H1 (cell line): ENCODE results near the gene ODR4. TPM values are rescaled to one million over a fixed set of nuclear protein-coding genes. Genes with fewer than 3 reads are reported as not detected.

Experiments used
- CTCF ChIA-PET: fragments of 300-600 bp; sonication (Branson Sonifier 250); formaldehyde crosslinking; loops from one replicate; lab custom pipeline; 2021; ENCODE audit not compliant: partially characterized antibody; lab: Charles Lee
- POLR2A ChIA-PET: fragments of 300-600 bp; sonication (Branson Sonifier 250); formaldehyde crosslinking; loops from one replicate; lab custom pipeline; 2021; ENCODE audit warnings: inconsistent platforms; ENCODE audit not compliant: partially characterized antibody; lab: Charles Lee
- DNase-seq, 2 experiments: peaks; one replicate each; pipeline versions ENCODE4 v3.0.0 to v3.0.0-alpha.2; 2010 to 2022; ENCODE audit warnings: low spot score in 2 of 2, low read depth in 1 of 2, mixed read lengths in 1 of 2
- FAIRE-seq: peaks from 2 replicates; lab custom pipeline; 2011; peaks lifted over from hg19 to GRCh38; lab: Jason Lieb, UNC
- H2AFZ ChIP-seq: 2 replicates; pipeline ENCODE4 v1.8.1; 2012; ENCODE audit warnings: low read length, inconsistent platforms
- H2AK5ac ChIP-seq: 2 replicates; pipeline ENCODE4 v1.6.1; 2013; ENCODE audit warnings: low read depth, low read length
- H2BK120ac ChIP-seq: replicated peaks from 2 replicates; pipeline ENCODE3; 2013; ENCODE audit warnings: low read depth, low read length, inconsistent platforms
- H2BK12ac ChIP-seq: 2 replicates; pipeline ENCODE4 v1.6.1; 2013; ENCODE audit warnings: low read depth, low read length
- H2BK15ac ChIP-seq: 2 replicates; pipeline ENCODE4 v1.6.1; 2013; ENCODE audit warnings: low read length
- H2BK20ac ChIP-seq: 2 replicates; pipeline ENCODE4 v1.6.1; 2013; ENCODE audit warnings: low read length
- H2BK5ac ChIP-seq: 2 replicates; pipeline ENCODE4 v1.6.1; 2013; ENCODE audit warnings: low read depth, low read length
- H3K14ac ChIP-seq: 2 replicates; pipeline ENCODE4 v1.6.1; 2013; ENCODE audit warnings: inconsistent platforms; ENCODE audit not compliant: insufficient read length
- H3K18ac ChIP-seq: 2 replicates; pipeline ENCODE4 v1.6.1; 2013; ENCODE audit warnings: low read length; ENCODE audit errors: extremely low read depth
- H3K23ac ChIP-seq: 2 replicates; pipeline ENCODE4 v1.6.1; 2013; ENCODE audit warnings: inconsistent platforms; ENCODE audit not compliant: insufficient read length
- H3K23me2 ChIP-seq: 2 replicates; pipeline ENCODE4 v1.6.1; 2013; ENCODE audit warnings: low read depth, low read length
- H3K27ac ChIP-seq: 2 replicates; pipeline ENCODE4 v1.6.1; 2011; ENCODE audit warnings: low read depth, low read length, inconsistent platforms
- H3K27me3 ChIP-seq, 4 experiments: replicated peaks in 1 of 4; 1 replicate in 1 of 4; 2 replicates in 3 of 4; pipeline versions ENCODE4 v1.6.1 to v1.8.1; 2011 to 2013; ENCODE audit warnings: low read length in 3 of 4, mild to moderate bottlenecking in 3 of 4, inconsistent platforms in 2 of 4, mixed read lengths in 2 of 4, moderate library complexity in 1 of 4; ENCODE audit not compliant: control insufficient read depth in 3 of 4, insufficient read depth in 3 of 4; ENCODE audit errors: extremely low read depth in 1 of 4
- H3K36me3 ChIP-seq, 4 experiments: 2 replicates each; pipeline versions ENCODE4 v1.6.1 to v1.8.1; 2011 to 2013; ENCODE audit warnings: mild to moderate bottlenecking in 4 of 4, low read length in 3 of 4, moderate library complexity in 2 of 4, control low read depth in 1 of 4, inconsistent platforms in 1 of 4; ENCODE audit not compliant: insufficient read depth in 4 of 4, control insufficient read depth in 2 of 4
- H3K4ac ChIP-seq: replicated peaks from 2 replicates; pipeline ENCODE3; 2013; ENCODE audit warnings: low read length, low read depth, mixed read lengths, inconsistent platforms; ENCODE audit not compliant: insufficient read length
- H3K4me1 ChIP-seq, 4 experiments: replicated peaks in 1 of 4; 1 replicate in 1 of 4; 2 replicates in 3 of 4; pipeline versions ENCODE4 v1.6.1 to v1.8.1; 2011 to 2013; ENCODE audit warnings: low read length in 3 of 4, inconsistent platforms in 2 of 4, mixed read lengths in 1 of 4; ENCODE audit not compliant: insufficient read depth in 4 of 4, control insufficient read depth in 3 of 4
- H3K4me2 ChIP-seq, 2 experiments: 2 replicates each; pipeline versions ENCODE4 v1.6.1 to v1.8.1; 2011 to 2013; ENCODE audit warnings: low read depth in 2 of 2, low read length in 2 of 2, control low read depth in 1 of 2, inconsistent platforms in 1 of 2, mild to moderate bottlenecking in 1 of 2; ENCODE audit not compliant: insufficient read depth in 1 of 2
- H3K4me3 ChIP-seq, 4 experiments: fragments of 200-600, 300-600 bp in 1 of 4; sonication (generic), shearing (Covaris generic), sonication (Bioruptor Twin) in 1 of 4; 2 replicates each; pipeline versions ENCODE4 v1.5.1 to v1.8.1; 2011 to 2016; ENCODE audit warnings: low read length in 4 of 4, low read depth in 3 of 4, control low read depth in 2 of 4, inconsistent platforms in 2 of 4, mild to moderate bottlenecking in 2 of 4, mixed read lengths in 1 of 4, moderate library complexity in 1 of 4; ENCODE audit not compliant: insufficient read depth in 2 of 4; ENCODE audit errors: extremely low read depth in 1 of 4
- H3K56ac ChIP-seq: replicated peaks from 2 replicates; pipeline ENCODE3; 2013; ENCODE audit warnings: low read depth, mild to moderate bottlenecking, mixed read lengths, low read length, inconsistent platforms; ENCODE audit not compliant: insufficient read length
- H3K79me1 ChIP-seq: 2 replicates; pipeline ENCODE4 v1.6.1; 2013; ENCODE audit warnings: low read depth, low read length, control low read depth
- H3K79me2 ChIP-seq, 2 experiments: 2 replicates each; pipeline versions ENCODE4 v1.6.1 to v1.8.1; 2012 to 2013; ENCODE audit warnings: low read length in 2 of 2, mild to moderate bottlenecking in 2 of 2, inconsistent platforms in 1 of 2; ENCODE audit not compliant: insufficient read depth in 2 of 2, control insufficient read depth in 1 of 2
- H3K9ac ChIP-seq, 4 experiments: replicated peaks in 1 of 4; 1 replicate in 1 of 4; 2 replicates in 3 of 4; pipeline versions ENCODE4 v1.6.1 to v1.8.1; 2011 to 2013; ENCODE audit warnings: low read depth in 3 of 4, low read length in 3 of 4, control low read depth in 2 of 4, mild to moderate bottlenecking in 2 of 4, moderate library complexity in 2 of 4, inconsistent platforms in 1 of 4; ENCODE audit errors: extremely low read depth in 1 of 4
- H3K9me3 ChIP-seq, 2 experiments: 2 replicates each; pipeline versions ENCODE4 v1.6.1 to v1.8.1; 2012 to 2013; ENCODE audit warnings: mild to moderate bottlenecking in 2 of 2, moderate library complexity in 2 of 2, control low read depth in 1 of 2, inconsistent platforms in 1 of 2, low read depth in 1 of 2, low read length in 1 of 2, mixed read lengths in 1 of 2; ENCODE audit not compliant: insufficient read depth in 2 of 2
- H4K20me1 ChIP-seq, 2 experiments: replicated peaks in 1 of 2; 2 replicates each; pipeline versions ENCODE3 to v1.8.1; 2011 to 2013; ENCODE audit warnings: inconsistent platforms in 2 of 2, low read length in 2 of 2, mild to moderate bottlenecking in 1 of 2; ENCODE audit not compliant: insufficient read depth in 2 of 2, control insufficient read depth in 1 of 2
- H4K5ac ChIP-seq: 2 replicates; pipeline ENCODE4 v1.6.1; 2013; ENCODE audit warnings: low read length, low read depth, mixed read lengths, inconsistent platforms; ENCODE audit not compliant: insufficient read length
- H4K8ac ChIP-seq: 2 replicates; pipeline ENCODE4 v1.8.0; 2013; ENCODE audit warnings: mild to moderate bottlenecking, moderate library complexity, low read length, inconsistent platforms; ENCODE audit not compliant: insufficient read depth; ENCODE audit errors: extremely low read depth
- H4K91ac ChIP-seq: replicated peaks from 2 replicates; pipeline ENCODE3; 2013; ENCODE audit warnings: low read length, mixed read lengths, inconsistent platforms; ENCODE audit not compliant: insufficient read length
- MAX ChIP-seq: IDR thresholded peaks from 2 replicates; pipeline ENCODE4 v1.6.1; 2012; ENCODE audit warnings: inconsistent platforms
- RAD21 ChIP-seq, 2 experiments: IDR thresholded peaks in 1 of 2; conservative IDR thresholded peaks in 1 of 2; 2 replicates each; pipeline ENCODE4 v1.6.1; 2011; ENCODE audit warnings: low read depth in 2 of 2, low read length in 2 of 2, improper control_type of control experiment in 1 of 2, inconsistent platforms in 1 of 2, mild to moderate bottlenecking in 1 of 2, moderate library complexity in 1 of 2
- SP2 ChIP-seq: IDR thresholded peaks from 2 replicates; pipeline ENCODE4 v1.6.1; 2012; ENCODE audit warnings: mild to moderate bottlenecking, low read length, inconsistent platforms
- SRF ChIP-seq: IDR thresholded peaks from 2 replicates; pipeline ENCODE4 v1.6.1; 2011; ENCODE audit warnings: mild to moderate bottlenecking, low read depth, low read length, moderate library complexity
- TCF12 ChIP-seq: IDR thresholded peaks from 2 replicates; pipeline ENCODE4 v1.6.1; 2011; ENCODE audit warnings: low read depth, mild to moderate bottlenecking, low read length
- polyA plus RNA-seq, 7 experiments: library from polyadenylated mRNA; depleted of rRNA in 3 of 7; stranded (reverse) in 5 of 7; unstranded in 2 of 7; fragments of >200 nt in 5 of 7; fragments of 200-250 nt in 2 of 7; gene quantifications; 1 replicate in 5 of 7; 2 replicates in 1 of 7; 4 replicates in 1 of 7; pipeline versions ENCODE4 v1.2.1 to v1.2.3, GENCODE V29; 2011 to 2013; ENCODE audit warnings: missing spikeins in 2 of 7, mixed read lengths in 2 of 7
- total RNA-seq: library from RNA; stranded (reverse); fragmentation: NEBNext Ultra II Directional; extraction: Animal tissue kit (Norgen Biotek cat#: 25700); gene quantifications from 2 replicates; pipeline ENCODE4 v1.2.1, GENCODE V29; 2021

Gene ODR4
- total and polyA plus RNA-seq, 2 of the 8 experiments (the other 6 are each of a cell fraction or from before 2014, with no cell fraction given) = 4.1 to 14.1 TPM

GRCh38 chr1:186403632-186404031 lies 28.0 kb downstream of the ODR4 start:
- H3K36me3 ChIP-seq = peaks cover 0 to 47% (median 15%) of the 10 kb centered on the region in 4 experiments; a peak in 4 of 8 replicates
- FAIRE-seq = no peak

More at GRCh38 chr1:186403632-186404031, 28.0 kb downstream of the ODR4 start:
- CTCF ChIA-PET = interaction anchor here (0.6 to 1.6 kb wide), 14 partner anchors 8 to 402 kb away, joined by 3 to 8 read pairs (median 4); partner anchors contain the start of gene TPR
- no peaks in the 10 kb centered on the region for H3K23me2 ChIP-seq
- no peak overlapping the region for H3K4me3 ChIP-seq
- H3K27ac ChIP-seq = no peak overlapping the region
- H4K20me1 ChIP-seq = peaks cover 0 to 1% of the 10 kb centered on the region in 2 experiments
- POLR2A ChIA-PET = no interaction called here
- H3K4me2 ChIP-seq = no peak overlapping the region
- H3K9me3 ChIP-seq = no peaks in the 10 kb centered on the region
- H2AFZ ChIP-seq = no peak overlapping the region
- no peak overlapping the region for H3K14ac ChIP-seq
- no peak overlapping the region for H3K4ac ChIP-seq
- no peak overlapping the region for H2BK15ac ChIP-seq
- H2BK120ac ChIP-seq = no peak overlapping the region
- H4K5ac ChIP-seq = no peak overlapping the region
- no peak overlapping the region for H3K9ac ChIP-seq
- DNase-seq = no peak
- H2BK5ac ChIP-seq = no peak overlapping the region
- H3K4me1 ChIP-seq = no peaks in the 10 kb centered on the region
- no peak overlapping the region for H3K23ac ChIP-seq
- H2BK12ac ChIP-seq = no peak overlapping the region
- no peak overlapping the region for H4K91ac ChIP-seq
- H3K79me2 ChIP-seq = no peaks in the 10 kb centered on the region
- TF ChIP-seq RAD21 (IDR thresholded peaks at IDR 0.05 in 1 of 2, conservative IDR thresholded peaks at IDR 0.05 in 1 of 2; ENCODE audit: low read depth in 2 of 2, low read length in 2 of 2) (no peak), MAX (no peak), TCF12 (no peak), SP2 (no peak), SRF (no peak)
- H3K79me1 ChIP-seq = no peaks in the 10 kb centered on the region
- H3K27me3 ChIP-seq = no peaks in the 10 kb centered on the region
- no peak overlapping the region for H2AK5ac ChIP-seq
- H4K8ac ChIP-seq = no peak overlapping the region
- H3K56ac ChIP-seq = no peak overlapping the region
- no peak overlapping the region for H2BK20ac ChIP-seq
- no peak overlapping the region for H3K18ac ChIP-seq
